Uterus (tissue), 2 donors: ENCODE results near the gene APOC3.

Experiments
- POLR2A ChIP-seq, 2 donors: fragments of 450-650 bp; IDR thresholded peaks; one replicate each; pipeline ENCODE4 v1.6.1; 2016; ENCODE audit warnings: antibody characterized with exemption in 2 of 2, mild to moderate bottlenecking in 1 of 2, moderate library complexity in 1 of 2
- TF ChIP-seq, protein P1 (sequence below), 4 experiments: fragments of 200-600 bp in 2 of 4; fragments of 450-650 bp in 2 of 4; sonication (generic) in 2 of 4; IDR thresholded peaks; one replicate each; pipeline ENCODE4 v1.5.1; 2016 to 2019; ENCODE audit warnings: antibody characterized with exemption in 4 of 4, mild to moderate bottlenecking in 2 of 4, moderate library complexity in 1 of 4

DNA sequence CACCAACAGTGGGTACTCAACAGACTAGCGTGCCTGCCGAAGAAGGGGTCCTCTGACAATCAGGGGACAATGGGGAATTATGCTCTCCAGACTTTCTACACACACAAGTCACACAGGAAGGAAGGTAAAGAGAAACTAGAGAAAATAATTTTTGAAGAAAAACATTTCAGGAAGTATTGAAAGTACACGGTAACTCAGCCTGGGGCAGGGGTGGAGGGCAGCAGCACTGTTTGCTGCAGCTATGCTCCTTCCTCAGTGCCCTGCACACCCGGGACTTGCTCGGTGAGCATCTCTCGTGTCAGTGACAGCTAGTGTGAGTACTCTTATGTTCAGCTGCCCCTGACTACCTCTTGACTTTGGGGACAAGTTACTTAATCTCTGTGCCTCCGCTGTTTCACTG lies 25.7 kb downstream of the APOC3 start:
- TF ChIP-seq, protein P1, sequence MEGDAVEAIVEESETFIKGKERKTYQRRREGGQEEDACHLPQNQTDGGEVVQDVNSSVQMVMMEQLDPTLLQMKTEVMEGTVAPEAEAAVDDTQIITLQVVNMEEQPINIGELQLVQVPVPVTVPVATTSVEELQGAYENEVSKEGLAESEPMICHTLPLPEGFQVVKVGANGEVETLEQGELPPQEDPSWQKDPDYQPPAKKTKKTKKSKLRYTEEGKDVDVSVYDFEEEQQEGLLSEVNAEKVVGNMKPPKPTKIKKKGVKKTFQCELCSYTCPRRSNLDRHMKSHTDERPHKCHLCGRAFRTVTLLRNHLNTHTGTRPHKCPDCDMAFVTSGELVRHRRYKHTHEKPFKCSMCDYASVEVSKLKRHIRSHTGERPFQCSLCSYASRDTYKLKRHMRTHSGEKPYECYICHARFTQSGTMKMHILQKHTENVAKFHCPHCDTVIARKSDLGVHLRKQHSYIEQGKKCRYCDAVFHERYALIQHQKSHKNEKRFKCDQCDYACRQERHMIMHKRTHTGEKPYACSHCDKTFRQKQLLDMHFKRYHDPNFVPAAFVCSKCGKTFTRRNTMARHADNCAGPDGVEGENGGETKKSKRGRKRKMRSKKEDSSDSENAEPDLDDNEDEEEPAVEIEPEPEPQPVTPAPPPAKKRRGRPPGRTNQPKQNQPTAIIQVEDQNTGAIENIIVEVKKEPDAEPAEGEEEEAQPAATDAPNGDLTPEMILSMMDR (IDR thresholded peaks at IDR 0.05), result no peak
- TF ChIP-seq POLR2A (IDR thresholded peaks at IDR 0.05), result no peak
